Right lobe of liver (tissue), 4 donors: ENCODE measurements around the gene DCXR.

ENCODE experiments used
- POLR2A ChIP-seq: fragments of 450-650 bp; IDR thresholded peaks from one replicate; pipeline ENCODE4 v1.6.1; 2017; ENCODE audit warnings: antibody characterized with exemption, mild to moderate bottlenecking
- TF ChIP-seq, protein P1 (sequence below), 4 donors: fragments of 200-600 bp in 3 of 4; fragments of 450-650 bp in 1 of 4; IDR thresholded peaks; one replicate each; pipeline versions ENCODE4 v1.5.1 to v1.8.0; 2016 to 2022; ENCODE audit warnings: antibody characterized with exemption in 4 of 4, mild to moderate bottlenecking in 2 of 4
- donor health status: DM: no; HTN: no; CAD: no.
- donor health status: DM: no; HTN: no; CAD: no.
- donor health status: DM: no; HTN: yes; CAD: no.

DNA sequence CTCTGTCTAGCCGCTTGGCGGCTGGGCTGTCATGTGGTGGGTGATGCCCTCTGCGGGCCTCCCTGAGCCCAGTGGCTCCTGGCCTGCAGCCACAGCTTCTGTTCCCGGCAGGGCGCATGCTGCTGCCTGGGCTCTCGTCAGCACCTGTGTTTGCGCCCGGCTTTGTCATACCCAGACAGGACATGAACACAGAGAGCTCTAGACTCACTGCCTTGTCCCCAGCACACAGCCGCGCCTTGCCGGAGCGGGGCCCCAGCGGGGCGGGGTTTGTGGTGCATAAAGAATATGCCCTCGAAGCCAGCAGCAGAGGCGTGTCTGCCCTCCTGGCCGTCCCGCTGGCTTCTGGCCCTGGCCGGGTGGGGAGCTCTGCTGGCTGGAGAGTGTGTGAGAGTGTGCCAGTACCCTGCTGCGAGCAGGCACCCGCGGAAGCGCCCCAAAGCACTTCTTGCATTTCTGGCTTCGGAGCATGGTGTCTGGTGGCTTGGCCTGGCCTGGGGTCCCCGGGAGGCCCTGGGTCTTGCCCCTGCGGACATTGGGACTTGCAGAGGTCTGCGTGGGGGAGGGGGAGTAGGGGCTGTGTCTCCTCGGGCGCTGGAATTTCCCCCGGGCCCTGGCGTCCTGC is 45.7 kb downstream of the DCXR start:
- TF ChIP-seq POLR2A: peak; percentile 35
- TF ChIP-seq, protein P1, sequence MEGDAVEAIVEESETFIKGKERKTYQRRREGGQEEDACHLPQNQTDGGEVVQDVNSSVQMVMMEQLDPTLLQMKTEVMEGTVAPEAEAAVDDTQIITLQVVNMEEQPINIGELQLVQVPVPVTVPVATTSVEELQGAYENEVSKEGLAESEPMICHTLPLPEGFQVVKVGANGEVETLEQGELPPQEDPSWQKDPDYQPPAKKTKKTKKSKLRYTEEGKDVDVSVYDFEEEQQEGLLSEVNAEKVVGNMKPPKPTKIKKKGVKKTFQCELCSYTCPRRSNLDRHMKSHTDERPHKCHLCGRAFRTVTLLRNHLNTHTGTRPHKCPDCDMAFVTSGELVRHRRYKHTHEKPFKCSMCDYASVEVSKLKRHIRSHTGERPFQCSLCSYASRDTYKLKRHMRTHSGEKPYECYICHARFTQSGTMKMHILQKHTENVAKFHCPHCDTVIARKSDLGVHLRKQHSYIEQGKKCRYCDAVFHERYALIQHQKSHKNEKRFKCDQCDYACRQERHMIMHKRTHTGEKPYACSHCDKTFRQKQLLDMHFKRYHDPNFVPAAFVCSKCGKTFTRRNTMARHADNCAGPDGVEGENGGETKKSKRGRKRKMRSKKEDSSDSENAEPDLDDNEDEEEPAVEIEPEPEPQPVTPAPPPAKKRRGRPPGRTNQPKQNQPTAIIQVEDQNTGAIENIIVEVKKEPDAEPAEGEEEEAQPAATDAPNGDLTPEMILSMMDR (IDR thresholded peaks at IDR 0.05): peak in 2 of 4 donors; percentile 7 to 16
